ENCODE measurements around the gene MAD1L1. TPM values are rescaled to one million over a fixed set of nuclear protein-coding genes. Genes with fewer than 3 reads are reported as not detected.

The MAD1L1 gene
- total RNA-seq, 1 experiment from 2014 or later = 38.5 TPM

- ChIA-PET RAD21 (ENCODE audit: low non-redundant PET in 1 of 2, low total read pairs in 2 of 2, uncharacterized antibody in 2 of 2, unreplicated experiment in 2 of 2) (no interaction called here), CTCF (no interaction called here)
- no peak overlapping the region for H3K9ac ChIP-seq (ENCODE audit: low read length)
These were observed 111.6 kb downstream of the MAD1L1 start for GRCh38 chr7:2120841-2121830.

More at GRCh38 chr7:2120841-2121830, 111.6 kb downstream of the MAD1L1 start:
- H3K9me3 ChIP-seq (ENCODE audit: control insufficient read depth in 1 of 2, insufficient read depth in 1 of 2, low read depth in 1 of 2, low read length in 2 of 2) = no peaks in the 10 kb centered on the region
- H3K79me2 ChIP-seq (ENCODE audit: insufficient read depth, low read length) = no peaks in the 10 kb centered on the region
- POLR2A ChIA-PET = no interaction called here
- no peaks in the 10 kb centered on the region for H3K9me2 ChIP-seq (ENCODE audit: insufficient read depth)
- DNase-seq (ENCODE audit: low read depth, low spot score) (no peak), ATAC-seq (no peak)
- H3K4me2 ChIP-seq (ENCODE audit: low read length) = no peak overlapping the region
- H3K27me3 ChIP-seq (ENCODE audit: insufficient read depth, low read length) = no peaks in the 10 kb centered on the region
- H3K27ac ChIP-seq (ENCODE audit: low read depth, low read length) = no peak overlapping the region; the same call in 1 of the 2 replicates
- TF ChIP-seq SIN3A (IDR thresholded peaks at IDR 0.05; ENCODE audit: low read depth) = no peak
- no peak for TF ChIP-seq ZBTB33 (IDR thresholded peaks at IDR 0.05; ENCODE audit: extremely low read depth, insufficient replicate concordance, low read length)
- TF ChIP-seq ZFX (IDR thresholded peaks at IDR 0.05) = no peak
- no peak for TF ChIP-seq YY1 (IDR thresholded peaks at IDR 0.05; ENCODE audit: extremely low read depth, insufficient replicate concordance, low read depth, low read length)
- no peak for TF ChIP-seq REST (IDR thresholded peaks at IDR 0.05; ENCODE audit: low read depth)
- TF ChIP-seq FOSL1 (IDR thresholded peaks at IDR 0.05; ENCODE audit: low read depth) = no peak
- TF ChIP-seq CTCF (IDR thresholded peaks at IDR 0.05 in 2 of 3, conservative IDR thresholded peaks at IDR 0.05 in 1 of 3; ENCODE audit: borderline replicate concordance in 1 of 3, insufficient read depth in 1 of 3, low read depth in 2 of 3, low read length in 2 of 3) = no peak
- TF ChIP-seq EGR1 (IDR thresholded peaks at IDR 0.05; ENCODE audit: low read depth) = no peak
- TF ChIP-seq POLR2AphosphoS5 (IDR thresholded peaks at IDR 0.05; ENCODE audit: low read depth, low read length) = no peak
- no peak for TF ChIP-seq RAD21 (IDR thresholded peaks at IDR 0.05; ENCODE audit: low read depth)
- TF ChIP-seq SP1 (IDR thresholded peaks at IDR 0.05; ENCODE audit: low read depth) = no peak
- TF ChIP-seq EZH2 (IDR thresholded peaks at IDR 0.05) = no peak
- no peak for TF ChIP-seq EZH2phosphoT487 (IDR thresholded peaks at IDR 0.05; ENCODE audit: borderline replicate concordance)
- TF ChIP-seq CEBPB (IDR thresholded peaks at IDR 0.05; ENCODE audit: low read depth) = no peak
- TF ChIP-seq JUND (IDR thresholded peaks at IDR 0.05) = no peak
- no peak for TF ChIP-seq ELF1 (IDR thresholded peaks at IDR 0.05; ENCODE audit: borderline replicate concordance, low read depth)
- no peak for TF ChIP-seq MAX (IDR thresholded peaks at IDR 0.05)
- H3K36me3 ChIP-seq (ENCODE audit: control insufficient read depth in 1 of 2, insufficient read depth in 2 of 2, low read length in 2 of 2) = no peaks in the 10 kb centered on the region; a peak in 1 of 4 replicates
- H3K4me3 ChIP-seq (replicated peaks in 1 of 2; ENCODE audit: low read depth in 1 of 2, low read length in 2 of 2) = no peak overlapping the region
- no peak overlapping the region for H2AFZ ChIP-seq (ENCODE audit: low read depth, low read length, poor library complexity, severe bottlenecking)
- H3K4me1 ChIP-seq (ENCODE audit: control insufficient read depth in 1 of 2, insufficient read depth in 2 of 2, low read length in 2 of 2) = peaks cover 19 to 29% of the 10 kb centered on the region in 2 experiments
- no peaks in the 10 kb centered on the region for H4K20me1 ChIP-seq (ENCODE audit: insufficient read depth)
- no TSS peak for BruUV-seq (replicated peaks)
- intact Hi-C loops (cut with micrococcal nuclease) = no loop called here
